Measurements from ENCODE around the gene TMTC1.

- TF ChIP-seq CTCF (IDR thresholded peaks at IDR 0.05; ENCODE audit: control extremely low read depth in 1 of 3, insufficient read depth in 1 of 3, low read depth in 1 of 3, low read length in 3 of 3) (no peak), POLR2A (IDR thresholded peaks at IDR 0.05; ENCODE audit: control extremely low read depth in 1 of 2, low read depth in 2 of 2, low read length in 2 of 2) (no peak), HDAC6 (IDR thresholded peaks at IDR 0.05; ENCODE audit: low read depth, low read length) (no peak), HDAC2 (IDR thresholded peaks at IDR 0.05; ENCODE audit: borderline replicate concordance in 1 of 2, low read depth in 2 of 2, low read length in 2 of 2) (no peak), JUND (IDR thresholded peaks at IDR 0.05; ENCODE audit: low read length) (no peak), GTF2F1 (IDR thresholded peaks at IDR 0.05; ENCODE audit: borderline replicate concordance, low read depth, low read length) (no peak)
Measured at GRCh38 chr12:29709496-29710040, 74.2 kb downstream of the TMTC1 start.
